Neural progenitor cell (in vitro differentiated cells): ENCODE data around the gene NEU4.
"Not testable (repeated sequence)": the region's sequence is repeated elsewhere in the genome, so short reads cannot be mapped to it uniquely, and the experiment has no call there.

ENCODE experiments used
- CTCF ChIP-seq: fragments of 200-600 bp; sonication (generic); IDR thresholded peaks from 2 replicates; pipeline ENCODE4 v1.5.1; 2017; ENCODE audit warnings: antibody characterized with exemption, mild to moderate bottlenecking
- EZH2 ChIP-seq: fragments of 200-600 bp; sonication (generic); IDR thresholded peaks from 2 replicates; pipeline ENCODE4 v1.6.1; 2017; ENCODE audit warnings: antibody characterized with exemption, mild to moderate bottlenecking, moderate library complexity
- EZH2phosphoT487 ChIP-seq: fragments of 200-600 bp; sonication (generic); IDR thresholded peaks from 2 replicates; pipeline ENCODE4 v1.6.1; 2017; ENCODE audit warnings: antibody characterized with exemption

GRCh38 chr2:241782053-241782452, 26.9 kb upstream of the NEU4 start:
- TF ChIP-seq CTCF, EZH2phosphoT487, EZH2: not testable (repeated sequence)
